Right atrium auricular region (tissue), 2 donors: ENCODE measurements around the gene S100A3. TPM values are rescaled to one million over a fixed set of nuclear protein-coding genes. Genes with fewer than 3 reads are reported as not detected.
A peak's percentile ranks its signal among the peaks of the same experiment; 100 is the strongest.

Source experiments
- DNase-seq: peaks from one replicate; pipeline ENCODE4 v3.0.0-alpha.2; 2019; ENCODE audit warnings: low spot score
- H3K27ac ChIP-seq, 2 donors: fragments of 200-600 bp; sonication (generic); 1 replicate in 1 of 2; 2 replicates in 1 of 2; pipeline ENCODE4 v1.5.1; 2016 to 2019
- H3K27me3 ChIP-seq, 2 donors: fragments of 200-600 bp; sonication (generic); one replicate each; pipeline versions ENCODE4 v1.5.1 to v1.6.0; 2017 to 2019
- H3K36me3 ChIP-seq: fragments of 200-600 bp; sonication (generic); one replicate; pipeline ENCODE4 v1.5.1; 2016
- H3K4me1 ChIP-seq, 2 donors: fragments of 200-600 bp; sonication (generic); one replicate each; pipeline versions ENCODE4 v1.5.1 to v1.6.0; 2017 to 2019
- H3K4me3 ChIP-seq, 2 donors: fragments of 200-600 bp; sonication (generic); 1 replicate in 1 of 2; 2 replicates in 1 of 2; pipeline ENCODE4 v1.5.1; 2017 to 2019; ENCODE audit warnings: mild to moderate bottlenecking in 1 of 2, moderate library complexity in 1 of 2
- H3K9me3 ChIP-seq, 2 donors: fragments of 200-600 bp; sonication (generic); one replicate each; pipeline ENCODE4 v1.5.1; 2019
- total RNA-seq, 2 donors: library from RNA; depleted of rRNA; stranded (reverse); fragments of >200 nt; gene quantifications; one replicate each; pipeline ENCODE4 v1.1.0, GENCODE V29; 2016
- TF ChIP-seq, protein P1 (sequence below), 2 donors: fragments of 200-600 bp; sonication (generic); IDR thresholded peaks; one replicate each; pipeline ENCODE4 v1.5.1; 2019; ENCODE audit warnings: antibody characterized with exemption in 2 of 2

The S100A3 gene
- total RNA-seq, 2 donors from 2014 or later: 1.8 to 3.4 TPM

GRCh38 chr1:153519242-153519641, 29.8 kb downstream of the S100A3 start:
- H3K9me3 ChIP-seq: no peaks in the 10 kb centered on the region

DNA sequence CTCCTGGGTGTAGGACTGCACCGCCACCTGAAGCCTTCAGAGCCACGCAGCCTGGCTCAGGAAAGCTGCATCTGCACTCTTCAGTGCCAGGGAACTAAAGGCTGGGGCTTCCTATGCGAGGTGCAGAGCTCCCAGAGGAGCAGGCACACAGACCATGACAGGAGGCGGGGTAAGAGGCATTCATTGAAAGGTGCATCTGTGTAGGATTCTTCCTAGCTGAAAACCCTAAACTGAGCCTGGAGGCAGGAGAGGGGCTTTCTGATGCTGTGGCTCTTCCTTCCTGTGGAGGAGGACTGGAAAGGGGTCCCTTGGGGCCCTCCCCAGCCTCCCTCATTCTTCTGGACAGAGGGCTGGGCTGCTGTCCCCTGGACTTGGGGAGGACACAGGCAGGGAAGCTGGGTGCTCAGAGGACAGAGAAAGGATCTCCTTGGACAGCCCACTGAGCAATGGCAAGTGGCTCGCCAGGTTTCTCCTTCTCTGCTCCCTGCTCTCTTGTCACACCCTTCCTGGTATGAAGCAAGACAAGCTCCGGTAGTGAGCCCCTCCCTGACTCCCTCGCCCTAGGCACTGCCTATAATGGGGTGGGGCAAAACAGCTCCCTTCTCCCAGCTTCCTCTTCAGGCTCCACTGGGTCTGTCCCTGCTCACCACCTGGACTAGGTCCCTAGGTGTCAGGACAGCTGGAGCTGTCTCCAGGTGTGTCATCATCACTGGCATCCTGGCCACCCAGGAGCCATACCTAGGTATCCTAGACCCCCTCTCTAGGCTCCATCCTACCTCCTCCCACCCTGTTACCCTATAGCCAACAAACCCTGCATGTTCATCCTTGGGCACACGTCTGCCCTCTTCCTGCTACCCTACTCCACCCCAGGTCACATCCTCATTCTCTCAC, 33.3 kb downstream of the S100A3 start:
- H3K27ac ChIP-seq: no peak overlapping the region
- H3K4me1 ChIP-seq: peaks cover 0 to 15% of the 10 kb centered on the region in 2 donors
- TF ChIP-seq, protein P1, sequence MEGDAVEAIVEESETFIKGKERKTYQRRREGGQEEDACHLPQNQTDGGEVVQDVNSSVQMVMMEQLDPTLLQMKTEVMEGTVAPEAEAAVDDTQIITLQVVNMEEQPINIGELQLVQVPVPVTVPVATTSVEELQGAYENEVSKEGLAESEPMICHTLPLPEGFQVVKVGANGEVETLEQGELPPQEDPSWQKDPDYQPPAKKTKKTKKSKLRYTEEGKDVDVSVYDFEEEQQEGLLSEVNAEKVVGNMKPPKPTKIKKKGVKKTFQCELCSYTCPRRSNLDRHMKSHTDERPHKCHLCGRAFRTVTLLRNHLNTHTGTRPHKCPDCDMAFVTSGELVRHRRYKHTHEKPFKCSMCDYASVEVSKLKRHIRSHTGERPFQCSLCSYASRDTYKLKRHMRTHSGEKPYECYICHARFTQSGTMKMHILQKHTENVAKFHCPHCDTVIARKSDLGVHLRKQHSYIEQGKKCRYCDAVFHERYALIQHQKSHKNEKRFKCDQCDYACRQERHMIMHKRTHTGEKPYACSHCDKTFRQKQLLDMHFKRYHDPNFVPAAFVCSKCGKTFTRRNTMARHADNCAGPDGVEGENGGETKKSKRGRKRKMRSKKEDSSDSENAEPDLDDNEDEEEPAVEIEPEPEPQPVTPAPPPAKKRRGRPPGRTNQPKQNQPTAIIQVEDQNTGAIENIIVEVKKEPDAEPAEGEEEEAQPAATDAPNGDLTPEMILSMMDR (IDR thresholded peaks at IDR 0.05): no peak
- no peak for DNase-seq
- no peaks in the 10 kb centered on the region for H3K9me3 ChIP-seq
- no peak overlapping the region for H3K4me3 ChIP-seq
- H3K36me3 ChIP-seq: no peaks in the 10 kb centered on the region
- no peaks in the 10 kb centered on the region for H3K27me3 ChIP-seq

More at GRCh38 chr1:153519242-153519641, 29.8 kb downstream of the S100A3 start:
- TF ChIP-seq, protein P1 (IDR thresholded peaks at IDR 0.05): no peak
- Histone ChIP-seq H3K36me3 (no peaks in the 10 kb centered on the region), H3K27ac (no peak overlapping the region), H3K27me3 (no peaks in the 10 kb centered on the region), H3K4me1 (peaks cover 0 to 12% of the 10 kb centered on the region in 2 donors), H3K4me3 (no peak overlapping the region)
- DNase-seq: no peak

- no peak for DNase-seq
- TF ChIP-seq, protein P1 (IDR thresholded peaks at IDR 0.05): no peak
- Histone ChIP-seq H3K27ac (no peak overlapping the region), H3K36me3 (no peaks in the 10 kb centered on the region), H3K4me3 (no peak overlapping the region), H3K9me3 (no peaks in the 10 kb centered on the region), H3K4me1 (peaks cover 0 to 15% of the 10 kb centered on the region in 2 donors), H3K27me3 (no peaks in the 10 kb centered on the region)
Measured at GRCh38 chr1:153513666-153514065, 35.4 kb downstream of the S100A3 start.

- Histone ChIP-seq H3K4me1 (peaks cover 0 to 15% of the 10 kb centered on the region in 2 donors), H3K27ac (no peak overlapping the region), H3K27me3 (no peaks in the 10 kb centered on the region), H3K9me3 (no peaks in the 10 kb centered on the region), H3K4me3 (no peak overlapping the region), H3K36me3 (no peaks in the 10 kb centered on the region)
- DNase-seq: no peak
- TF ChIP-seq, protein P1 (IDR thresholded peaks at IDR 0.05): peak in 1 of 2 donors; percentile 33
Measured at GRCh38 chr1:153513023-153513422, 36.0 kb downstream of the S100A3 start.

DNA sequence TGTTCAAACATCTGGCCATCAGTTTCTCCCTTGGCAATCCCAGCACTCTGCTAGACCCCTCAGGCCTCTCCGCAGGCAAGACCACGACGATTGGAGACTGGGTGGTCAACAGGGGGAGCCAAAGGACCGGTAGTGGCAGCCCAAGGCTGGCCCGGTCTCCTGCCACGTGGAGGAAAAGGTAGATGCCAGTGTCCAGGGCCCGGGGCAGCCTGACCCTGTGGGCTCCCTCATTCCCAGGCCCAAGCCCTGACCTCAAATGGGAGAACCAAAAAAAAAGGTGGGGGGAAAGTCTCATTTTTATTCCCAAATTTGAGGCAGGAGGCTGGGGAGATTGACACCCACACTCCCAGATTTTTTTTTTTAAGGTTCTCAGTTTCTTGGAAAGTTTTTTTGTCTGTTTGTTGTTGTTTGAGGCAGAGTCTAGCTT, 38.1 kb downstream of the S100A3 start:
- no peak overlapping the region for H3K27ac ChIP-seq
- H3K36me3 ChIP-seq: no peaks in the 10 kb centered on the region
- no peaks in the 10 kb centered on the region for H3K27me3 ChIP-seq
- H3K9me3 ChIP-seq: no peaks in the 10 kb centered on the region
- H3K4me1 ChIP-seq: peaks cover 0 to 29% of the 10 kb centered on the region in 2 donors
- peak; percentile 85 for DNase-seq
- H3K4me3 ChIP-seq: no peak overlapping the region
- TF ChIP-seq, protein P1 (IDR thresholded peaks at IDR 0.05): peak; percentile 88 to 93
